Osteocyte (in vitro differentiated cells): ENCODE measurements around the gene GRIK2. TPM values are rescaled to one million over a fixed set of nuclear protein-coding genes. Genes with fewer than 3 reads are reported as not detected.

Source experiments
- DNase-seq: peaks from one replicate; pipeline ENCODE4 v3.0.0; 2021; ENCODE audit warnings: mixed read lengths; ENCODE audit not compliant: unreplicated experiment; ENCODE audit errors: extremely low spot score
- H3K27ac Mint-ChIP-seq: one replicate; pipeline ENCODE4 v1.8.0; 2021; ENCODE audit warnings: mild to moderate bottlenecking, mixed read lengths; ENCODE audit not compliant: unreplicated experiment
- H3K27me3 Mint-ChIP-seq: one replicate; pipeline ENCODE4 v1.8.0; 2021; ENCODE audit warnings: mixed read lengths; ENCODE audit not compliant: unreplicated experiment
- H3K36me3 Mint-ChIP-seq: one replicate; pipeline ENCODE4 v1.8.0; 2021; ENCODE audit warnings: mixed read lengths; ENCODE audit not compliant: unreplicated experiment
- H3K4me1 Mint-ChIP-seq: one replicate; pipeline ENCODE4 v1.8.0; 2021; ENCODE audit warnings: mixed read lengths; ENCODE audit not compliant: unreplicated experiment
- H3K4me3 Mint-ChIP-seq: one replicate; pipeline ENCODE4 v1.8.0; 2021; ENCODE audit warnings: mild to moderate bottlenecking, moderate library complexity, mixed read lengths; ENCODE audit not compliant: unreplicated experiment
- H3K9me3 Mint-ChIP-seq: one replicate; pipeline ENCODE4 v1.8.0; 2021; ENCODE audit warnings: mixed read lengths; ENCODE audit not compliant: unreplicated experiment
- CTCF ChIP-seq: fragments of 200-600 bp; sonication (generic); IDR thresholded peaks from 2 replicates; pipeline ENCODE4 v1.5.0; 2021; ENCODE audit warnings: antibody characterized with exemption, mild to moderate bottlenecking, moderate library complexity
- total RNA-seq: library from RNA; stranded (reverse); gene quantifications from 2 replicates; pipeline ENCODE4 v1.2.1, GENCODE V29; 2021

The GRIK2 gene
- total RNA-seq, 1 donor from 2014 or later, result 7.1 TPM

- Mint-ChIP-seq H3K9me3 (peaks cover 9% of the 10 kb centered on the region), H3K27ac (no peak overlapping the region), H3K27me3 (no peaks in the 10 kb centered on the region), H3K4me3 (no peak overlapping the region), H3K4me1 (no peaks in the 10 kb centered on the region), H3K36me3 (no peaks in the 10 kb centered on the region)
- TF ChIP-seq CTCF, result no peak
- DNase-seq, result no peak
These were observed 722.4 kb downstream of the GRIK2 start for GRCh38 chr6:102115911-102116310.

GRCh38 chr6:102118034-102118433 is 724.5 kb downstream of the GRIK2 start:
- Mint-ChIP-seq H3K27ac (no peak overlapping the region), H3K27me3 (peaks cover 5% of the 10 kb centered on the region), H3K36me3 (no peaks in the 10 kb centered on the region), H3K4me1 (no peaks in the 10 kb centered on the region), H3K4me3 (no peak overlapping the region), H3K9me3 (no peaks in the 10 kb centered on the region)
- TF ChIP-seq CTCF, result no peak
- no peak for DNase-seq
